HG03097 (cell line): ENCODE results near the gene CCT3.

Source experiments
- ATAC-seq: cut with Tn5 transposase; IDR thresholded peaks from one replicate; pipeline ENCODE4 v1.9.1; 2021; ENCODE audit not compliant: unreplicated experiment, low FRiP score

CCT3 gene

GRCh38 chr1:156282479-156283222, 55.4 kb downstream of the CCT3 start, which contains the start of gene SMG5:
Gene SMG5, minus strand, starts transcription at chr1:156282825. Its CDS starts 145 bp downstream, at chr1:156282680.
- ATAC-seq: peak; percentile 79

- peak; percentile 6 for ATAC-seq
Observed at GRCh38 chr1:156281693-156282478, 56.2 kb downstream of the CCT3 start.

- no peak for ATAC-seq
Observed at GRCh38 chr1:156281281-156281680, 56.8 kb downstream of the CCT3 start.

DNA sequence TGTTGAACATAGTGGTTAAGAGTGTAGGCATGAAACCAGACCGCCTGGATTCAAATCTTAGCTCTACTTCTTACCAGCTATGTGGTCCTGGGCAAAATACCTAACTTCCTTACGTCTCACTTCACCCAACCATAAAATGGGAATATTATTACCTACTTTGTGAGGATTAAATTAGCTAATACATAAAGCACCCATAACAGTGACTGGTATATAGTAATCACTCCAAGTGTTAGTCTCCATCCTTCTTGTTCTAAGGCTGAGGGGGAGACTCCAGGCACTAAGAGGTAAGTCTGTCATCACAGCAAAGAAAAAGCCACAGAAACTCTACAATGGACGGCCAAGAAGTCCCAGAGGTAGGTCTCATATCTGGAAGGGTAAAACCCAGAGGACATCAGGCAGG, 58.3 kb downstream of the CCT3 start:
- ATAC-seq: no peak

GRCh38 chr1:156276966-156277381, 61.1 kb downstream of the CCT3 start:
- no peak for ATAC-seq

DNA sequence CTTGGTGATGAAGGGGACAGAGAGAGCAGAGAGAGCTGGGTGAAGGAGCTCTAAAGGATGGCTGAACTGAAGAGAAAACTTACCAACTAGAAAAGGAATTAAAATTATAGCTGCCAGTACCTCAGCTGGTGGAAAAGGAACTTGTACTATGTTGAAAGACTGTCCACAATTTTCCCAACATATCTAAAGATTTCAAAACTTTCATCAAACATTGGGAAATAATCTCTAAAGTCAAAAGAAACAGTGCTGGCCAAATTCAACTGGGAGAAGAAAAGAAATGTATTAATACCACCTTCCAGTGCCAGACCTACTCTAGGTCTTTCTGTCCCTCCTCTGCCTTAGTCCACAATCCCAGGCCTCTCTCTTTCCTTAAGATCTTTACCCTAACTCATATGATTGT, 61.6 kb downstream of the CCT3 start:
- no peak for ATAC-seq

GRCh38 chr1:156270314-156270713, 67.8 kb downstream of the CCT3 start:
- ATAC-seq: no peak

- no peak for ATAC-seq
Observed at GRCh38 chr1:156268336-156268735, 69.8 kb downstream of the CCT3 start.

- no peak for ATAC-seq
Observed at GRCh38 chr1:156266051-156266450, 72.0 kb downstream of the CCT3 start.

DNA sequence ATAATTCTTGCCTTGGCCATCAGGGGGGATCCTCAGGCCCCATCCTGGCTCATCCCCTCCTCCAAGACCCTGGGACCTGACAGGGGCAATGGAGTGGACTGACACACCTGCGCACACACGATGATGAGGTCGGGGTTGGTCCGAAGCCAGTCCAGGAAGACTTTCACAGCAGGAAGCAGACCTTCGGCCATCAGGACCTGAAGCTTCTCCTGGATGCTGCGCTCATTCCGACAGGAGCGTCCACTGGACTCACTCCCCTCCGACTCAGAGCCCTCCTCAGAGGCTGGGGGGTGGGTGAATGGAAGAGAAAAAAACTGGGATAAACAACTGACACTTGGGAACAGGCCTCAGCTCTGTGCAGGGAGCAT, 74.8 kb downstream of the CCT3 start:
- ATAC-seq: no peak

- no peak for ATAC-seq
Observed at GRCh38 chr1:156262461-156263287, 75.4 kb downstream of the CCT3 start.

DNA sequence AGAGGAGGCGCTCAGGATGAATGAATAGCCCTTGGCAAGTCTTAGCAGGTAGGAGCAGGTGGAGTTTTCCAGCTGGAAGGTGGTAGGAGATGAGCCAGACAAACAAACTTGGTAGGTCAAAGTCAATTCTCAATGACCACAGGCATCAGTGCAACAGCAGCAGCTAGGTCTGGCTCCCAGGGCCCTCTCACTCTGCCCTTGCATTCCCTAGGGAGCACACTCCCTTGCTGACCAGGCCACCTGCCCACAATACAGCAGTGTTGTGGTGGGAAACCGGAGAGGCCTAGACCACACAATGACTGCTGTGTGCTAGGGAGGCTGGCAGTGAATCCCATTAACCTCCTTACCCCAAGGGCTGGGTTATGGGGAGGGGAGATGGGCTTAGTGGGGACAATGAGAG, 77.2 kb downstream of the CCT3 start:
- ATAC-seq: no peak

DNA sequence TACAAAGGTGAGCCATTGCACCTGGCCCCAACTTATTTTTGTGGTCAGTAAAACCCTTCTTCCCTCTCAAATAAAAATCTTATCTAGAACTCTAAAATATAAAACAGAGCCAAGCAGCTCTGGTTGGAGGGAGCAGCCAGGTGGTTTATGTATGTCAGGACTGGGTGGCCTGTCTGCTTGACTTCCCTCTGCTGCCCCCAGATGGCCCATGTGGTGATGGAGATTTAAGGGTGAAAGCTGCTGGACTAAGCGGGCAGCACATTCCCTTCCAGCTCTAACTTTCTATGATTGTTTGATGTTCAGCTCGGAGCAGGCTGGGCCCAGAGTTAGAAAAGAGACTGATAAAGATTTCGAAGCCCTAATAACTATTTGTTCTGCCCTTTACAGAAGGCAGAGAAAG, 78.3 kb downstream of the CCT3 start:
- ATAC-seq: no peak
